Measurements from ENCODE around the gene SMIM22.

The SMIM22 gene

DNA sequence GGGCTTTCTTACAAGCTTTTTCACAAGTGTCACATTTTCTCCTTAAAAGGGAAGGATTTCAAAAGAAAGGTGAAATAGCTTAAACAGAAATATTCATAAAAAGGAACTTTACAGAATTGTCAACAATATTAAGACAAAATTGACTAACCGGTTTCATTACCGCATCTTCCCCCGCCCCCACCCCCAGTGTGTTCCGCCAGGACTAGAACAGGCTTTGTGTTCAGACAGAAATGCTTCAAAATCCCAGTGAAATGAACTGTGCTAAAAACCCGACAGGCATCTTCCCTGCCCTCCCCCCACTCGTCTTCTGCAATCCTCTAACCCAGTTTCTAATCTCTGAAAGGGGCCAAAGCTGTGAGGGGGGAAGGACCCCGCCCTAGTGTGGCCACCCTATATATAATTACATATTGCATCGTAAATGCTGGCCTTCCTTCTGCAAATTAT is 8.3 kb downstream of the SMIM22 start:
- peak overlapping the region; percentile 81 for H3K27ac ChIP-seq

DNA sequence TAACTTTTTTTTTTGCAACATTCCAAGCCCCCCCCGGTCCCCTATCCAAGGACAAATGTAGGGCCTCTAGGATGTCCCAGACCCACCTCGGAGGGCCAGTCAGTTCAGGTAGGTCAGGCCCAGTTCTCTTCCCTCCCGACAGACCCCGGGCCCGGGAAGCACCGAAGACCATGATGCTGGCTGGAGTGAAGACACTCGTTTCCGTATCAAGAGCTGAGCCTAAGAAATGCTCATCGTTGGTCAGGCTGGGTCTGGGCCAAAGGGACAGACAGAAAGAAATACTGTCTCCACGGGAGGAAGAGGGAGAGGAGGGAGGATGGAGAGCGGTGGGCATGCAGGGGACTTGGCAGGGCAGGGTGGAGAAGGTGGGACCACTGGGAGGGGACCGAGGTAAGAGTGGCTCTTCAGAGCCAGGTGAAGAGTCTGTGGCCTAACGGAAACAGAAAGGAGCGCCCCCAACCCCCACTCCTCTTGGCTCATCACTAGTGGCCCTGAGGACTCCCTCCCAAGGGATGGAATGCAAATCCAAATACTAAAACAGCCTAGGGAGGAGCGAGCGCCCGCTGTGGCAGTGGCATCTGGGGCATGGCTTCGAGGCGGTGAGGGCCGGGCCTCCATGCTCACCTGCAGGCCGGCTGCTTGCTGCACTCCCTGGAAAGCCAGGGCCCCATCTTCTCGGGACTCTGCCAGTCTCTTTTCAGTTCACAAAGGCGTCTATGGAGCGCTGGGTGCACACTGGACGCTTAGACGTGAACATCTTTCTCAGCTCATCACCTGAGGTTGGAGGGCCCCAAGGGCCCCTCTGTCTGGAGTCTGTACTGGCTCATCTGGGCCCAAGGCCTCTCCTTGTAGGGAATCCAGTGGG is 9.0 kb downstream of the SMIM22 start:
- H3K27ac ChIP-seq: no peak overlapping the region; the same call in 1 of the 2 replicates
- TF ChIP-seq, protein P1, sequence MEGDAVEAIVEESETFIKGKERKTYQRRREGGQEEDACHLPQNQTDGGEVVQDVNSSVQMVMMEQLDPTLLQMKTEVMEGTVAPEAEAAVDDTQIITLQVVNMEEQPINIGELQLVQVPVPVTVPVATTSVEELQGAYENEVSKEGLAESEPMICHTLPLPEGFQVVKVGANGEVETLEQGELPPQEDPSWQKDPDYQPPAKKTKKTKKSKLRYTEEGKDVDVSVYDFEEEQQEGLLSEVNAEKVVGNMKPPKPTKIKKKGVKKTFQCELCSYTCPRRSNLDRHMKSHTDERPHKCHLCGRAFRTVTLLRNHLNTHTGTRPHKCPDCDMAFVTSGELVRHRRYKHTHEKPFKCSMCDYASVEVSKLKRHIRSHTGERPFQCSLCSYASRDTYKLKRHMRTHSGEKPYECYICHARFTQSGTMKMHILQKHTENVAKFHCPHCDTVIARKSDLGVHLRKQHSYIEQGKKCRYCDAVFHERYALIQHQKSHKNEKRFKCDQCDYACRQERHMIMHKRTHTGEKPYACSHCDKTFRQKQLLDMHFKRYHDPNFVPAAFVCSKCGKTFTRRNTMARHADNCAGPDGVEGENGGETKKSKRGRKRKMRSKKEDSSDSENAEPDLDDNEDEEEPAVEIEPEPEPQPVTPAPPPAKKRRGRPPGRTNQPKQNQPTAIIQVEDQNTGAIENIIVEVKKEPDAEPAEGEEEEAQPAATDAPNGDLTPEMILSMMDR (conservative IDR thresholded peaks at IDR 0.05): no peak

More for the DNA sequence above, 8.3 kb downstream of the SMIM22 start:
- TF ChIP-seq, protein P1 (conservative IDR thresholded peaks at IDR 0.05): no peak

DNA sequence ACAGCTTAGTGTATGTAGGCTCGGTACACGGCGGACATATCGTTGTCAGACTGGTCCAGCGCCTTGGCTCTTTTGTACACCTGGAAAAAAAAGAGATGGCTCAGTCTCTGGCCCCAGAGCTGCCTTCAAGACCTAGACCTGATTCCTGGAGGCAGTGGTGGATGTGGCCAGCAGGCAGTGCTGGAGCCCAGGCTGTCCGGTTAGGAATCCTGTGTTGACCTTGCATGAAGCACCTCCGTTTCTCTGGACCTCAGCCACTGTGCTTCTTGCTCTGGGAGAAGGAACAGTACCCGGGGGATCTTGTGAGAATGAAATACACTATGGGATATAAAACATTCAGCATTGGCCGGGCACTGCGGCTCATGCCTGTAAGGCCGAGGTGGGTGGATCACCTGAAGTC is 10.1 kb downstream of the SMIM22 start:
- TF ChIP-seq, protein P1 (conservative IDR thresholded peaks at IDR 0.05): no peak
- H3K27ac ChIP-seq: no peak overlapping the region

DNA sequence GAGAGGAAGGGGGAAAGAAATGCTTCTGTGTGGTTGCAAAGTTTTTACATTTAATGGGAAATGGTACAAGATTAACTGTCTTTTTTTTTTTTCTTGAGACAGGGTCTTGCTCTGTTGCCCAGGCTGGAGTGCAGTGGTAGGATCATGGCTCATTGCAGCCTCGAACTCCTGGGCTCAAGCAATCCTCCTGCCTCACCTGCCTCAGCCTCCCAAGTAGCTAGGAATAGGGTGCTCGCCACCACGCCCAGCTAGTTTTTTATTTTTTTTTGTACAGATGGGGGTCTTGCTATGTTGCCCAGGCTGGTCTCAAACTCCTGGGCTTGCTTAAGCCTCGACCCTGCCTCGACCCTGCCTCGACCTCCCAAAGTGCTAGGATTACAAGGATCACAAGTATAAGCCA is 11.1 kb downstream of the SMIM22 start:
- TF ChIP-seq, protein P1 (conservative IDR thresholded peaks at IDR 0.05): no peak
- no peak overlapping the region for H3K27ac ChIP-seq

DNA sequence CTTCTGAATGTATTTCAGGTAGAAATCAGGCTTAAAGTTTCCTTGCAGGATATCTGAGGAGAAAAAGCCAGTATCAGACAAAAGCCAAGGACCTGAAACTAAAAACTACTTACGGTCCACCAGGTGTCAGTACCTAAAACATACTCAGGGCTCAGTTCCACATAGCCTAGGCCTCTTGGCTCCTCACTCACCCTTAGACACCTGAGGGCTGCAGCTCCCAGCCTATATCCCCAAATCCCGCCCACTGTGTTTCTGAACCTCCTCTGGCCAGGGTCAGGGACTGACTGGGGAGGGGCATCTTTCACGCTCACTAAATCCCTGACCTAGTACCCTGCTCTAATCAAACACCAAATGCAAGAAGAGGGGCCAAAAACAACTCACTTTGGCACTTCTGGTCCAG is 16.1 kb downstream of the SMIM22 start:
- TF ChIP-seq, protein P1 (conservative IDR thresholded peaks at IDR 0.05): no peak
- no peak overlapping the region for H3K27ac ChIP-seq

DNA sequence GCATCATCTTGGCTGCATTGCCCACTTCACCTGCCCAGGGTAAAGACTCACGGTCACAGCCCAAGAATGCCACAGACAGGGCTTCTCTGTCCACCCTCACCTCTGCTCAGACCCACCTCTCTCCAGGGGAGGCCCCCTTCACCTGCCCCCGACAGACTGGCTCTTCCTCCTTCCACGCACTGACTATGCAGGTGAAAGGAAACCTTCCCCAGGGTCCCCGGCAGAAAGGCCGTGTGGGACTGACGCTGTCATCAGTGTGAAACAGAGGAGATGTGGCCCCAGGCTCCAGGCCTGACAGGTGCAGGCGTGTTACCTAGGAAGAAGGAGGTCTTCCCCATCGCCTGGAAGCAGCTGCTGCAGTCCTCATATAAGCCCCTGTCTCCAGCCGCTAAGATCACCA is 16.6 kb downstream of the SMIM22 start:
- no peak overlapping the region for H3K27ac ChIP-seq
- TF ChIP-seq, protein P1 (conservative IDR thresholded peaks at IDR 0.05): no peak

DNA sequence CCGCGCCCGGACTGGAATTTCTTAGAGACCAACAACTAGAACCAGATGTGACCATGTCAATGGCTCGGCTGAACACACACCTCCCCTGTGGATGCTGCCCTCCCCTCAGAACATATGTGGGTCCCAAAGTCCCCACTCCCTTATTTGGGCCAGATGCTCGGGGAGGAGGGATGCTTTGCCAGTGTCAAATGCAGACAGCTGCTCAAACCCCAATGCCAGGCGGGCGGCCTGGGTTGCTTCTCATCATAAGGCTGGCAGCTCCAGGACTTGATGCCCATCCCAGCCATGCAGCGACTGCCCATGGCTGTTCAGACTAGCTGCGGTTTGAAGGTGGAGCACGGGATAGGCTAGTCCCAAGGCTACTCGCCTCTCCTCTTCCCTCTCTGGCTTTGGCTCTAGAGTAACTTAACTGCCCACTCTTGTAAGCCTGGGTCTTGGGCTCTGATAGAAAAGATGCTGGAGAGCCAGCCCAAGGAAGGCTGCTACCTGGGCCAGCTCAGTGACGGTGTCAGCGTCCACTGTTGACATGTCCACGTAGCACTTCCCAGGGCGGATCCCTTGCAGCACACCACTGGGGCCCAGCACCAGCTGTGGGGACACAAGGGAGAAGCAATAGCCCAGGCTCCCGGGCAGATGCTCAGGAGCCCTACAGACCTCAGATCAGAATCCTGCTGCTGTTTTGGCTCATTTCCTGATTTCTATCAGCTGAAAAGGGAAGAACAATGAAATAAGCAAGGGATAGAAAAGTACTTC is 18.3 kb downstream of the SMIM22 start:
- TF ChIP-seq, protein P1 (conservative IDR thresholded peaks at IDR 0.05): no peak
- no peak overlapping the region for H3K27ac ChIP-seq
